Uterus (tissue), 4 donors: ENCODE measurements around the gene RAD51B. TPM values are rescaled to one million over a fixed set of nuclear protein-coding genes. Genes with fewer than 3 reads are reported as not detected.

Experiments used
- DNase-seq, 2 donors: peaks; one replicate each; pipeline ENCODE4 v3.0.0-alpha.2; 2019 to 2020
- H3K27ac ChIP-seq, 2 donors: fragments of 200-600 bp; sonication (generic); 1 replicate in 1 of 2; 2 replicates in 1 of 2; pipeline ENCODE4 v1.5.1; 2016 to 2018
- H3K27me3 ChIP-seq, 2 donors: fragments of 200-600 bp; sonication (generic); one replicate each; pipeline ENCODE4 v1.5.1; 2018 to 2019; ENCODE audit warnings: control low read depth in 1 of 2
- H3K36me3 ChIP-seq, 2 donors: fragments of 200-600 bp; sonication (generic); one replicate each; pipeline ENCODE4 v1.5.1; 2019; ENCODE audit warnings: control low read depth in 1 of 2
- H3K4me1 ChIP-seq, 2 donors: fragments of 200-600 bp; sonication (generic); one replicate each; pipeline ENCODE4 v1.5.1; 2018 to 2019; ENCODE audit warnings: control low read depth in 1 of 2
- H3K4me3 ChIP-seq, 2 donors: fragments of 200-600 bp; sonication (generic); 1 replicate in 1 of 2; 2 replicates in 1 of 2; pipeline ENCODE4 v1.5.1; 2018 to 2019; ENCODE audit warnings: mild to moderate bottlenecking in 1 of 2
- H3K9me3 ChIP-seq, 2 donors: fragments of 200-600 bp; sonication (generic); one replicate each; pipeline ENCODE4 v1.5.1; 2019; ENCODE audit warnings: control low read depth in 1 of 2
- CTCF ChIP-seq, 4 experiments: fragments of 200-600 bp in 2 of 4; fragments of 450-650 bp in 2 of 4; sonication (generic) in 2 of 4; IDR thresholded peaks; one replicate each; pipeline ENCODE4 v1.5.1; 2016 to 2019; ENCODE audit warnings: antibody characterized with exemption in 4 of 4, mild to moderate bottlenecking in 2 of 4, moderate library complexity in 1 of 4
- POLR2A ChIP-seq, 2 donors: fragments of 450-650 bp; IDR thresholded peaks; one replicate each; pipeline ENCODE4 v1.6.1; 2016; ENCODE audit warnings: antibody characterized with exemption in 2 of 2, mild to moderate bottlenecking in 1 of 2, moderate library complexity in 1 of 2
- intact Hi-C: fragments of 100-400 bp; cut with DNase I; formaldehyde crosslinking; loops from one replicate; pipeline ENCODE4 v1.15.1; 2023; ENCODE audit warnings: low total_unique reads
- total RNA-seq, 4 donors: library from RNA; depleted of rRNA in 3 of 4; stranded (reverse); fragments of >200 nt in 3 of 4; gene quantifications; one replicate each; pipeline versions ENCODE4 v1.1.0 to v1.2.4, GENCODE V29; 2014 to 2023
- donor health status: DM: yes; HTN: yes; CAD: no.

RAD51B gene
- total RNA-seq, 4 donors from 2014 or later: 29.5 to 100.0 (median 70.3) TPM

- no peaks in the 10 kb centered on the region for H3K36me3 ChIP-seq
- no peak overlapping the region for H3K4me3 ChIP-seq
- H3K4me1 ChIP-seq: peaks cover 4 to 11% of the 10 kb centered on the region in 2 donors
- H3K9me3 ChIP-seq: no peaks in the 10 kb centered on the region
- TF ChIP-seq POLR2A (IDR thresholded peaks at IDR 0.05) (no peak), CTCF (IDR thresholded peaks at IDR 0.05) (no peak)
- no peaks in the 10 kb centered on the region for H3K27me3 ChIP-seq
- DNase-seq: no peak
- H3K27ac ChIP-seq: peak overlapping the region in 1 of 2 donors; percentile 23
- intact Hi-C loops: no loop called here
Observed at GRCh38 chr14:68733086-68733914, 913.7 kb downstream of the RAD51B start.

GRCh38 chr14:68734231-68734732 lies 914.7 kb downstream of the RAD51B start:
- intact Hi-C loops: no loop called here
- DNase-seq: no peak
- Histone ChIP-seq H3K9me3 (no peaks in the 10 kb centered on the region), H3K4me1 (peaks cover 4 to 11% of the 10 kb centered on the region in 2 donors), H3K36me3 (no peaks in the 10 kb centered on the region), H3K27me3 (no peaks in the 10 kb centered on the region), H3K4me3 (no peak overlapping the region), H3K27ac (peak overlapping the region in 1 of 2 donors; percentile 23)
- TF ChIP-seq CTCF (IDR thresholded peaks at IDR 0.05) (no peak), POLR2A (IDR thresholded peaks at IDR 0.05) (no peak)

DNA sequence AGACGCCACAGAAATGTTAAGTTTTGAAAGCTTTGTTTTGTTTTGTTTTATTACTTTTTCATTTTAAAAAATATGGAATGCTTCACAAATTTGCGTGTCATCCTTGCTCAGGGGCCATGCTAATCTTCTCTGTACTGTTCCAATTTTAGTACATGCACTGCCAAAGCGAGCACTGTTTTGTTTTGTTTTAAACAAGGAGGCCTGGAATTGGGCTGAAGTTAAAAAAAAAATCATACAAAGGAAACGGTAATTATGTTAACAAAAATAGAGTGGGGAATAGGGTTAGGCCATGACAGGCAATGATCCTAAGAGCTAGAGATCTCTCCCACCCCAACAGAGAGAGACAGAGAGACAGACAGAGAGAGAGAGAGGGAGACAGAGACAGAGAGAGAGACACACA lies 916.3 kb downstream of the RAD51B start:
- peaks cover 4 to 11% of the 10 kb centered on the region in 2 donors for H3K4me1 ChIP-seq
- H3K9me3 ChIP-seq: no peaks in the 10 kb centered on the region
- DNase-seq: no peak
- H3K36me3 ChIP-seq: no peaks in the 10 kb centered on the region
- H3K27ac ChIP-seq: peak overlapping the region; percentile 77 to 86
- H3K27me3 ChIP-seq: no peaks in the 10 kb centered on the region
- intact Hi-C loops: no loop called here
- H3K4me3 ChIP-seq: no peak overlapping the region
- TF ChIP-seq POLR2A (IDR thresholded peaks at IDR 0.05) (no peak), CTCF (IDR thresholded peaks at IDR 0.05) (no peak)

DNA sequence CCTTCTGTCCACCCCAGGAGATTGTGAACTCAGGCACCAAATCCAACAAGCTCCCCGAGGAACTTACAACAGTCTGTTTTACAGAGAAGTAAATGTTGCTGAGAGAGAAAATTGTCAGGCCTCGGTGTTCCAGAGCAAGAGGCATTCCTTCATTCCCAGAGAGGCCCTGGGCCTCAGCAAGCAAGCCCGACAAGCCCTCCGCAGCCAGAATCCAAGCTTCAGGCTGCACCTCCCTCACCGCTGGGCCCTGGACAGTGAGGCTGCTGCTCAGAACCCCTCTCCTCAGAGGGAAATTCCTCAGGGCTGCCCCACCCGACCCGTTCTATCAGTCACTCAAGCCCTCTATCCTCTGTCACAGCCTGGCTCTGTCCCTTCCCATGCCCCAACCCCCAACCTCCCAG lies 916.9 kb downstream of the RAD51B start:
- no peaks in the 10 kb centered on the region for H3K36me3 ChIP-seq
- no peaks in the 10 kb centered on the region for H3K9me3 ChIP-seq
- peak in 1 of 2 donors; percentile 40 for DNase-seq
- no peak for TF ChIP-seq POLR2A (IDR thresholded peaks at IDR 0.05)
- TF ChIP-seq CTCF (IDR thresholded peaks at IDR 0.05): no peak
- H3K4me3 ChIP-seq: no peak overlapping the region
- peak overlapping the region; percentile 77 to 86 for H3K27ac ChIP-seq
- peaks cover 4 to 11% of the 10 kb centered on the region in 2 donors for H3K4me1 ChIP-seq
- no peaks in the 10 kb centered on the region for H3K27me3 ChIP-seq
- intact Hi-C loops: no loop called here

DNA sequence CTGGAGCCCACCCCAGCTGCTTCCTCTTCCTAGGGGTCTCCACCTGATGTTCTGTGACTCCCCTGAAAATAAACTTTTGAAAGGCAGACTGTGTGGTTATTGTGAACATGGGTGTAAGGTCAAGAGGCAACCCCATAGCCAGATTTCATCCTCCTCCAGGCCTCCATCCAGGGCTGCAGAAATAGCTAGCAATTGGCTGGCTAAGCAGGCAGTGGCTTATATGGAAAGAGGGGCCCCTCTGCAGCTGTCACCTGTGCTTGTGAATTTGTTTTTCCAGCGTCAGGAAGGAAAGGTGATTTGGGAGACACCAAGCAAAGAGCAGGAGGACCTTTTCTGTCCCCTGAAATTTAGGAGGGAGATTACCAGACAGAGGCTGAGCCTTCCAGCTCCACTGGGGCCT lies 917.5 kb downstream of the RAD51B start:
- intact Hi-C loops: no loop called here
- Histone ChIP-seq H3K4me1 (peaks cover 4 to 11% of the 10 kb centered on the region in 2 donors), H3K4me3 (no peak overlapping the region), H3K36me3 (no peaks in the 10 kb centered on the region), H3K9me3 (no peaks in the 10 kb centered on the region), H3K27ac (peak overlapping the region; percentile 77 to 86), H3K27me3 (no peaks in the 10 kb centered on the region)
- TF ChIP-seq POLR2A (IDR thresholded peaks at IDR 0.05) (no peak), CTCF (IDR thresholded peaks at IDR 0.05) (no peak)
- no peak for DNase-seq
